ENCODE data around the gene PAX2.

Gene PAX2

GRCh38 chr10:100817268-100817839, 72.0 kb downstream of the PAX2 start:
- Mint-ChIP-seq H3K4me3 (no peak overlapping the region), H3K36me3 (no peaks in the 10 kb centered on the region), H3K9me3 (no peaks in the 10 kb centered on the region), H3K27ac (no peak overlapping the region), H3K4me1 (no peaks in the 10 kb centered on the region)
- ATAC-seq (no peak), DNase-seq (ENCODE audit: low spot score in 2 of 2) (no peak)

- Mint-ChIP-seq H3K9me3 (no peaks in the 10 kb centered on the region), H3K4me1 (no peaks in the 10 kb centered on the region), H3K36me3 (no peaks in the 10 kb centered on the region), H3K4me3 (no peak overlapping the region), H3K27ac (no peak overlapping the region)
- DNase-seq (ENCODE audit: low spot score in 2 of 2) (no peak), ATAC-seq (no peak)
Measured at GRCh38 chr10:100819424-100819823, 74.0 kb downstream of the PAX2 start.

- Mint-ChIP-seq H3K27ac (no peak overlapping the region), H3K9me3 (no peaks in the 10 kb centered on the region), H3K4me3 (no peak overlapping the region), H3K36me3 (peaks cover 6% of the 10 kb centered on the region), H3K4me1 (peaks cover 8% of the 10 kb centered on the region)
- ATAC-seq (no peak), DNase-seq (ENCODE audit: low spot score in 2 of 2) (no peak)
Measured at GRCh38 chr10:100823194-100823593, 77.8 kb downstream of the PAX2 start.

GRCh38 chr10:100824886-100825285, 79.5 kb downstream of the PAX2 start:
- H3K36me3 Mint-ChIP-seq = peaks cover 11% of the 10 kb centered on the region
- no peak overlapping the region for H3K4me3 Mint-ChIP-seq

GRCh38 chr10:100825325-100825875, 80.0 kb downstream of the PAX2 start:
- ATAC-seq = no peak
- Mint-ChIP-seq H3K4me1 (peaks cover 30% of the 10 kb centered on the region), H3K36me3 (peaks cover 11% of the 10 kb centered on the region), H3K9me3 (no peaks in the 10 kb centered on the region), H3K4me3 (peak overlapping the region; percentile 37), H3K27ac (no peak overlapping the region)
- DNase-seq (ENCODE audit: low spot score in 2 of 2) = no peak

More at GRCh38 chr10:100824886-100825285, 79.5 kb downstream of the PAX2 start:
- H3K27ac Mint-ChIP-seq = no peak overlapping the region
- peaks cover 25% of the 10 kb centered on the region for H3K4me1 Mint-ChIP-seq
- H3K9me3 Mint-ChIP-seq = no peaks in the 10 kb centered on the region
- DNase-seq (ENCODE audit: low spot score in 2 of 2) (no peak), ATAC-seq (no peak)

GRCh38 chr10:100826031-100826651, 80.8 kb downstream of the PAX2 start:
- ATAC-seq (no peak), DNase-seq (ENCODE audit: low spot score in 2 of 2) (no peak)
- peak overlapping the region; percentile 37 for H3K4me3 Mint-ChIP-seq
- H3K4me1 Mint-ChIP-seq = peaks cover 35% of the 10 kb centered on the region
- no peak overlapping the region for H3K27ac Mint-ChIP-seq
- no peaks in the 10 kb centered on the region for H3K9me3 Mint-ChIP-seq
- peaks cover 11% of the 10 kb centered on the region for H3K36me3 Mint-ChIP-seq

GRCh38 chr10:100826661-100826982, 81.2 kb downstream of the PAX2 start:
- Mint-ChIP-seq H3K27ac (no peak overlapping the region), H3K36me3 (peaks cover 11% of the 10 kb centered on the region), H3K4me3 (peak overlapping the region; percentile 85), H3K4me1 (peaks cover 35% of the 10 kb centered on the region), H3K9me3 (no peaks in the 10 kb centered on the region)
- DNase-seq (ENCODE audit: low spot score in 2 of 2) (no peak), ATAC-seq (no peak)

- no peaks in the 10 kb centered on the region for H3K9me3 Mint-ChIP-seq
- H3K4me1 Mint-ChIP-seq = peaks cover 35% of the 10 kb centered on the region
- peak overlapping the region; percentile 85 for H3K4me3 Mint-ChIP-seq
- ATAC-seq = peak; percentile 53
- H3K27ac Mint-ChIP-seq = peak overlapping the region; percentile 33
- DNase-seq (ENCODE audit: low spot score in 2 of 2) = peak; percentile 26 to 70
- H3K36me3 Mint-ChIP-seq = peaks cover 11% of the 10 kb centered on the region
Measured at GRCh38 chr10:100826983-100827818, 81.8 kb downstream of the PAX2 start.

- Mint-ChIP-seq H3K4me1 (peaks cover 35% of the 10 kb centered on the region), H3K4me3 (peak overlapping the region; percentile 85), H3K27ac (peak overlapping the region; percentile 55), H3K9me3 (no peaks in the 10 kb centered on the region), H3K36me3 (peaks cover 11% of the 10 kb centered on the region)
- ATAC-seq (peak; percentile 70), DNase-seq (ENCODE audit: low spot score in 2 of 2) (peak; percentile 44 to 57)
Measured at GRCh38 chr10:100827819-100828737, 82.7 kb downstream of the PAX2 start.

- Mint-ChIP-seq H3K36me3 (peaks cover 11% of the 10 kb centered on the region), H3K4me1 (peaks cover 35% of the 10 kb centered on the region), H3K4me3 (peak overlapping the region; percentile 85), H3K27ac (peak overlapping the region; percentile 55), H3K9me3 (no peaks in the 10 kb centered on the region)
- DNase-seq (ENCODE audit: low spot score in 2 of 2) (no peak), ATAC-seq (peak; percentile 65)
Measured at GRCh38 chr10:100828738-100829096, 83.3 kb downstream of the PAX2 start.

GRCh38 chr10:100829097-100829870, 83.9 kb downstream of the PAX2 start:
- no peak for DNase-seq (ENCODE audit: low spot score in 2 of 2)
- peak; percentile 12 for ATAC-seq
- H3K27ac Mint-ChIP-seq = no peak overlapping the region

GRCh38 chr10:100829933-100830727, 84.7 kb downstream of the PAX2 start:
- Mint-ChIP-seq H3K36me3 (peaks cover 11% of the 10 kb centered on the region), H3K4me1 (peaks cover 35% of the 10 kb centered on the region), H3K9me3 (no peaks in the 10 kb centered on the region), H3K27ac (no peak overlapping the region), H3K4me3 (peak overlapping the region; percentile 85)
- no peak for DNase-seq (ENCODE audit: low spot score in 2 of 2)
- ATAC-seq = no peak

More at GRCh38 chr10:100829097-100829870, 83.9 kb downstream of the PAX2 start:
- Mint-ChIP-seq H3K4me3 (peak overlapping the region; percentile 85), H3K9me3 (no peaks in the 10 kb centered on the region), H3K4me1 (peaks cover 35% of the 10 kb centered on the region), H3K36me3 (peaks cover 11% of the 10 kb centered on the region)

GRCh38 chr10:100830728-100831111, 85.3 kb downstream of the PAX2 start:
- no peak for ATAC-seq
- H3K36me3 Mint-ChIP-seq = peaks cover 6% of the 10 kb centered on the region

More at GRCh38 chr10:100830728-100831111, 85.3 kb downstream of the PAX2 start:
- no peaks in the 10 kb centered on the region for H3K9me3 Mint-ChIP-seq
- no peak overlapping the region for H3K27ac Mint-ChIP-seq
- H3K4me1 Mint-ChIP-seq = peaks cover 31% of the 10 kb centered on the region
- H3K4me3 Mint-ChIP-seq = peak overlapping the region; percentile 85
- DNase-seq (ENCODE audit: low spot score in 2 of 2) = no peak

Data from stimulated activated effector memory CD8-positive, alpha-beta T cell treated with anti-CD3 and anti-CD28 coated beads, Interleukin-12 subunit alpha, Interleukin-12 subunit beta, amount 100 ng/mL, for 72 hours (primary cell).